HepG2 (cell line): Measurements from ENCODE around the gene YTHDF1. TPM values are rescaled to one million over a fixed set of nuclear protein-coding genes. Genes with fewer than 3 reads are reported as not detected.

Experiments used
- ATAC-seq: fragments of 200-7000 bp; cut with Tn5 transposase; 3 replicates; pipeline ENCODE4 v1.9.1; 2020; ENCODE audit warnings: mild to moderate bottlenecking, moderate library complexity
- BruUV-seq: library from RNA; stranded (reverse); fragments of 400-500 nt; replicated peaks from 2 replicates; lab custom pipeline; 2021; lab: Mats Ljungman, UMichigan
- CTCF ChIA-PET: fragments of 300-600 bp; formaldehyde crosslinking; extraction: SDS; loops from one replicate; lab custom pipeline; 2021; ENCODE audit warnings: low total read pairs, inconsistent platforms, low intra/inter-chr PET ratio; lab: Yijun Ruan, JAX
- POLR2A ChIA-PET: fragments of 350-600 bp; sonication (Branson Sonifier 250); formaldehyde crosslinking; loops from one replicate; lab custom pipeline; 2020; ENCODE audit warnings: antibody characterized with exemption, inconsistent platforms; lab: Yijun Ruan, JAX
- DNase-seq: peaks from one replicate; pipeline ENCODE4 v3.0.0-alpha.2; 2015; ENCODE audit warnings: low spot score
- FAIRE-seq: peaks from 3 replicates; lab custom pipeline; 2011; peaks lifted over from hg19 to GRCh38; lab: Jason Lieb, UNC
- H2AFZ ChIP-seq: one replicate; pipeline ENCODE4 v1.6.1; 2011; ENCODE audit warnings: low read length, inconsistent platforms
- H3K27ac ChIP-seq: fragments of 300-600 bp; 3 replicates; pipeline ENCODE4 v1.8.0; 2011; ENCODE audit warnings: mixed run types, mild to moderate bottlenecking, mixed read lengths, low read length, inconsistent platforms; ENCODE audit not compliant: insufficient read depth; ENCODE audit errors: extremely low read length
- H3K27me3 ChIP-seq, 2 experiments: fragments of 200-600 bp in 1 of 2; 2 replicates in 1 of 2; 3 replicates in 1 of 2; pipeline versions ENCODE4 v1.6.0 to v1.8.0; 2011; ENCODE audit warnings: low read length in 2 of 2, mild to moderate bottlenecking in 2 of 2, moderate library complexity in 2 of 2, inconsistent platforms in 1 of 2; ENCODE audit not compliant: insufficient read depth in 2 of 2, control insufficient read depth in 1 of 2
- H3K36me3 ChIP-seq, 2 experiments: fragments of 200-600 bp in 1 of 2; replicated peaks in 1 of 2; 2 replicates in 1 of 2; 3 replicates in 1 of 2; pipeline versions ENCODE4 v1.5.1 to v1.8.0; 2011; ENCODE audit warnings: low read length in 2 of 2, inconsistent platforms in 1 of 2; ENCODE audit not compliant: insufficient read depth in 2 of 2, control insufficient read depth in 1 of 2
- H3K4me1 ChIP-seq: 2 replicates; pipeline ENCODE4 v1.5.1; 2012; ENCODE audit warnings: low read length, inconsistent platforms; ENCODE audit not compliant: insufficient read depth
- H3K4me2 ChIP-seq: 2 replicates; pipeline ENCODE4 v1.6.0; 2011; ENCODE audit warnings: low read depth, low read length, inconsistent platforms
- H3K4me3 ChIP-seq, 3 experiments: fragments of 200-600 bp in 1 of 3; sonication (generic), shearing (Covaris generic) in 1 of 3; replicated peaks in 1 of 3; 2 replicates each; pipeline ENCODE4 v1.5.1; 2011 to 2016; ENCODE audit warnings: low read length in 3 of 3, inconsistent platforms in 2 of 3, low read depth in 2 of 3, mild to moderate bottlenecking in 2 of 3, control low read depth in 1 of 3, mixed read lengths in 1 of 3; ENCODE audit not compliant: insufficient read depth in 1 of 3
- H3K79me2 ChIP-seq: one replicate; pipeline ENCODE4 v1.6.1; 2011; ENCODE audit warnings: low read length, inconsistent platforms; ENCODE audit not compliant: insufficient read depth
- H3K9ac ChIP-seq: 2 replicates; pipeline ENCODE4 v1.6.0; 2011; ENCODE audit warnings: mild to moderate bottlenecking, low read depth, low read length, inconsistent platforms; ENCODE audit not compliant: insufficient read depth
- H3K9me3 ChIP-seq: 2 replicates; pipeline ENCODE4 v1.5.1; 2012; ENCODE audit warnings: mild to moderate bottlenecking, low read length
- H4K20me1 ChIP-seq: 2 replicates; pipeline ENCODE4 v1.6.0; 2011; ENCODE audit warnings: inconsistent platforms, mild to moderate bottlenecking, low read length, moderate library complexity; ENCODE audit not compliant: insufficient read depth
- BRCA1 ChIP-seq: sonication (generic); formaldehyde crosslinking; IDR thresholded peaks from 2 replicates; pipeline ENCODE4 v1.4.0; 2020; ENCODE audit warnings: missing genetic modification reagents
- EZH2 ChIP-seq: conservative IDR thresholded peaks from 2 replicates; pipeline ENCODE4 v1.6.1; 2012; ENCODE audit warnings: mild to moderate bottlenecking, low read depth, low read length, moderate library complexity
- HNRNPK ChIP-seq: fragments of 200-400 bp; formaldehyde crosslinking; IDR thresholded peaks from 2 replicates; pipeline ENCODE4 v1.6.1; 2018; ENCODE audit warnings: low read length, low read depth, moderate library complexity, mild to moderate bottlenecking; ENCODE audit not compliant: poor library complexity, severe bottlenecking
- KAT2B ChIP-seq: fragments of 150-350 bp; IDR thresholded peaks from 2 replicates; pipeline ENCODE4 v1.6.1; 2014; ENCODE audit warnings: low read depth, low read length, borderline replicate concordance
- NCOA2 ChIP-seq: sonication (generic); formaldehyde crosslinking; IDR thresholded peaks from 2 replicates; pipeline ENCODE4 v1.8.0; 2022; ENCODE audit warnings: inconsistent platforms
- NPAS2 ChIP-seq: sonication (generic); formaldehyde crosslinking; IDR thresholded peaks from 2 replicates; pipeline ENCODE4 v1.8.0; 2022; ENCODE audit warnings: mild to moderate bottlenecking, missing genetic modification reagents, borderline replicate concordance
- PCBP1 ChIP-seq: fragments of 200-400 bp; formaldehyde crosslinking; IDR thresholded peaks from 2 replicates; pipeline ENCODE4 v1.6.1; 2017; ENCODE audit warnings: mild to moderate bottlenecking, low read depth, low read length, borderline replicate concordance
- PHF5A ChIP-seq: IDR thresholded peaks from one replicate; pipeline ENCODE4 v1.6.1; 2018; ENCODE audit warnings: low read depth, missing genetic modification reagents; ENCODE audit not compliant: unreplicated experiment
- POLR2AphosphoS2 ChIP-seq: IDR thresholded peaks from 2 replicates; pipeline ENCODE4 v1.6.1; 2011; ENCODE audit warnings: low read depth, low read length, improper control_type of control experiment
- SIN3A ChIP-seq: IDR thresholded peaks from 2 replicates; pipeline ENCODE4 v1.6.1; 2011; ENCODE audit warnings: low read depth, mild to moderate bottlenecking, control low read depth, low read length, borderline replicate concordance
- SOX6 ChIP-seq, 2 experiments: fragments of 450-650 bp in 1 of 2; sonication (generic) in 1 of 2; formaldehyde crosslinking in 1 of 2; IDR thresholded peaks; 2 replicates each; pipeline versions ENCODE4 v1.4.0 to v1.6.1; 2017 to 2020; ENCODE audit warnings: antibody characterized with exemption in 1 of 2, mild to moderate bottlenecking in 1 of 2, missing genetic modification reagents in 1 of 2
- XBP1 ChIP-seq: sonication (generic); formaldehyde crosslinking; IDR thresholded peaks from 2 replicates; pipeline ENCODE4 v1.5.0; 2020; ENCODE audit warnings: missing genetic modification reagents
- ZNF333 ChIP-seq: sonication (generic); formaldehyde crosslinking; IDR thresholded peaks from 2 replicates; pipeline ENCODE4 v1.4.0; 2020; ENCODE audit warnings: mild to moderate bottlenecking, missing genetic modification reagents, borderline replicate concordance
- ZNF496 ChIP-seq: sonication (generic); formaldehyde crosslinking; IDR thresholded peaks from 2 replicates; pipeline ENCODE4 v1.8.1; 2023; ENCODE audit warnings: mild to moderate bottlenecking, moderate library complexity, missing genetic modification reagents; ENCODE audit not compliant: insufficient replicate concordance
- ZNF572 ChIP-seq: sonication (generic); formaldehyde crosslinking; IDR thresholded peaks from 2 replicates; pipeline ENCODE4 v1.5.1; 2020; ENCODE audit warnings: mild to moderate bottlenecking, missing genetic modification reagents
- WGBS: methylation state at CpG from one replicate; pipeline ENCODE4 v1.1.6; 2017; ENCODE audit warnings: low lambda C conversion rate; 5-methylcytosine and 5-hydroxymethylcytosine counted together
- in situ Hi-C: cut with HindIII; loops from 2 replicates; pipeline ENCODE4 v1.10.0; 2017; ENCODE audit warnings: low pct_unique_long_range_greater_than_20kb; ENCODE audit not compliant: extremely low pct_ligation_motif_present
- intact Hi-C: fragments of 100-400 bp; cut with micrococcal nuclease; formaldehyde crosslinking; loops from one replicate; pipeline ENCODE4 v1.10.0; 2022; ENCODE audit not compliant: unreplicated experiment
- polyA plus RNA-seq, 8 experiments: library from polyadenylated mRNA; depleted of rRNA in 3 of 8; stranded (reverse) in 7 of 8; unstranded in 1 of 8; fragments of >200 nt; fragmentation: Illumina TruSeq in 4 of 8; extraction: Trizol in 4 of 8; gene quantifications; 2 replicates each; pipeline versions ENCODE4 v1.2.1 to v1.2.3, GENCODE V29; 2011 to 2016; ENCODE audit warnings: low read depth in 4 of 8, missing spikeins in 1 of 8, mixed read lengths in 1 of 8; ENCODE audit not compliant: insufficient read depth in 1 of 8
- total RNA-seq, 5 experiments: library from RNA; depleted of rRNA; stranded (reverse); fragments of >200 nt; fragmentation: Illumina TruSeq; extraction: Trizol; gene quantifications; 2 replicates each; pipeline ENCODE4 v1.2.3, GENCODE V29; 2016; ENCODE audit warnings: low read depth in 1 of 5
- TF ChIP-seq, protein P1 (sequence below): IDR thresholded peaks from 2 replicates; pipeline ENCODE4 v1.6.1; 2016; ENCODE audit warnings: low read depth, borderline replicate concordance

The YTHDF1 gene
- total and polyA plus RNA-seq, 2 of the 13 experiments (the other 11 are each of a cell fraction or from before 2014, with no cell fraction given) = 34.5 to 37.7 TPM

DNA sequence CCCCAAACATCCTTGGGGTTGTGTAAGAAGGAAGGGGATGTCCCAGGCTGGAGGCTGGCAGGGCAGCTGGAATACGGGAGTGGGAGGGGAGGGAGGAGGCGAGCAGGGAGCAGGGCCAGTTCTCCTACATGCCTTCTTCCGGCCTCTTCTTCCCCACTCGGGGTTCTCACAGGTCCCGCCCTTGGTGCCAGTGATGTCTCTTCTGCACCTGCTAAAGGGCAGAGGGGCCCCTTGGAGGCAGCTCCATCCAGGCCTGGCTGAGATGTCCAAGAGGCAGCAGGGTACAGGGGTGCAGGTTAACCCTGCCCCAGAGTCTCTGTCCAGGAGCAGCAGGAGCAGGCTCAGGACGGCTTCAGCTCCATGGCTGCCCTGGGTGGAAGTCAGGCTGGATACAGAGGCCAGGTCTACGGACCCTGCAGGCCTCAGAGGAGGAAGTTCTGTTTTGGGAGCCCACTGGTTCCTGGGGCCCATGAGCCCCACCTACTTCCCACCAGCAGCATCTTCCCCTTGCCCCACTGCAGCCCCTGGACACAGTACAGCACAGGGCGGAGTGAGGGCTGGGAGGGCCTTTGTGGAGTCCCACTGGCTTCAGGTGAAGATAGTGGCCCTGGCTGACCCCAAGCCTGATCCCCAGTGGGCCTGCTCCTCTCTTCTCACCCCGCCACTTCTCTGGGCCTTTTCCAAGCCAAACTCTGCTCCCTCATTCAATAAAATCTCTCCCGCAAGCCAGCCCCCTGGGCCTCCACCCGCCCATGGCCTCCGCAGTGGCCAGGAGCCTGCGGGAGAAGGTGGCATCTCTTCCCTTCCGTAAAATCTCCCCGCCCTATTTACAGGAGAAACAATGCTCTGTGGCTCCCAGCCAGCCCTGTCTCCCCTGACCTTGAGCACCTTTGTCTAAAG, 60.4 kb downstream of the YTHDF1 start:
- no peaks in the 10 kb centered on the region for H3K9me3 ChIP-seq
- H4K20me1 ChIP-seq = peaks cover 2% of the 10 kb centered on the region; the same call in 1 of the 2 replicates
- intact Hi-C loops = no loop called here
- no peak overlapping the region for H2AFZ ChIP-seq
- BruUV-seq = no TSS peak
- ChIA-PET CTCF (no interaction called here), POLR2A (no interaction called here)
- no peaks in the 10 kb centered on the region for H3K36me3 ChIP-seq
- TF ChIP-seq XBP1 (no peak), EZH2 (peak; percentile 21; the same call in 1 of the 2 replicates)
- no peak overlapping the region for H3K27ac ChIP-seq
- no peak overlapping the region for H3K4me3 ChIP-seq
- DNase-seq = no peak
- H3K79me2 ChIP-seq = no peaks in the 10 kb centered on the region
- 14% methylated on average over 14 of the region's 15 CpGs for WGBS
- no peak overlapping the region for H3K9ac ChIP-seq
- no peak for FAIRE-seq
- peak; percentile 10; the same call in 2 of the 3 replicates for ATAC-seq
- no peaks in the 10 kb centered on the region for H3K4me1 ChIP-seq
- in situ Hi-C loops = no loop called here
- peaks cover 31 to 88% of the 10 kb centered on the region in 2 experiments for H3K27me3 ChIP-seq
- no peak overlapping the region for H3K4me2 ChIP-seq

DNA sequence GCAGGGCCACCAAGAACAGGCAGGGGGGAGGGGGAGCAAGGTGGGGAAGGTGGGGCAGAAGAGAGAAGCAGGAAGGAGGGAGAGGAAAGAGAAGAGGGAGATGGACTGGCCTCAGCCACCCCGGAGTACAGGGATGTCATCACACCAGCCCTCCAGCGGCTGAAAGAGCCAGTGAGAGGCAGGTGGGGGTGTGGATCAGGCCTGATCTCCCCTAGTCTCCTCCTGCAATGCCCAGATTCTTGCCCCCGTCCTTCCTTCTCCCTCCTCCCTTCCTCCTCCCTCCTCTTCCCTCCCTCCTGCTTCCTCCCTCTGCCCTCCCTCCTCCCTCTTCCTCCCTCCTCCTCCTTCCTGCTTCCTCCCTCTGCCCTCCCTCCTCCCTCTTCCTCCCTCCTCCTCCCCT, 61.5 kb downstream of the YTHDF1 start:
- no peak overlapping the region for H3K27ac ChIP-seq
- H3K4me2 ChIP-seq = no peak overlapping the region
- no peak overlapping the region for H3K9ac ChIP-seq
- no peaks in the 10 kb centered on the region for H3K79me2 ChIP-seq
- WGBS = 4% methylated on average over 3 of the region's 3 CpGs
- intact Hi-C loops = no loop called here
- no peaks in the 10 kb centered on the region for H3K4me1 ChIP-seq
- POLR2A ChIA-PET = no interaction called here
- H4K20me1 ChIP-seq = peaks cover 2% of the 10 kb centered on the region; the same call in 1 of the 2 replicates
- no peaks in the 10 kb centered on the region for H3K36me3 ChIP-seq
- DNase-seq (no peak), ATAC-seq (no peak; the same call in 2 of the 3 replicates), FAIRE-seq (no peak)
- H3K9me3 ChIP-seq = no peaks in the 10 kb centered on the region
- H2AFZ ChIP-seq = no peak overlapping the region
- BruUV-seq = no TSS peak
- H3K4me3 ChIP-seq = no peak overlapping the region
- CTCF ChIA-PET = no interaction called here
- H3K27me3 ChIP-seq = peaks cover 31 to 89% of the 10 kb centered on the region in 2 experiments
- in situ Hi-C loops = no loop called here
- TF ChIP-seq POLR2AphosphoS2 (no peak), NPAS2 (no peak), ZNF572 (CRISPR knock-in tag) (no peak), PHF5A (CRISPR knock-in tag) (no peak), HNRNPK (peak; percentile 83), SOX6 (IDR thresholded peaks at IDR 0.05) (no peak), SOX6 (CRISPR knock-in tag; IDR thresholded peaks at IDR 0.05) (no peak), ZNF333 (CRISPR knock-in tag) (no peak), BRCA1 (CRISPR knock-in tag) (no peak), NCOA2 (no peak), ZNF496 (CRISPR knock-in tag) (no peak), SIN3A (no peak), KAT2B (no peak), PCBP1 (0 out of 2 replicates have a peak, but pooled peaks have one; percentile 89)
- TF ChIP-seq, protein P1, sequence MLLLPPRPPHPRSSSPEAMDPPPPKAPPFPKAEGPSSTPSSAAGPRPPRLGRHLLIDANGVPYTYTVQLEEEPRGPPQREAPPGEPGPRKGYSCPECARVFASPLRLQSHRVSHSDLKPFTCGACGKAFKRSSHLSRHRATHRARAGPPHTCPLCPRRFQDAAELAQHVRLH (CRISPR knock-in tag) = no peak
